IMR-90 (cell line): Measurements from ENCODE around the gene PHB1. TPM values are rescaled to one million over a fixed set of nuclear protein-coding genes. Genes with fewer than 3 reads are reported as not detected.

Experiments used
- ATAC-seq: fragments of 200-7000 bp; cut with Tn5 transposase; 2 replicates; pipeline ENCODE4 v1.9.1; 2020; ENCODE audit warnings: low read depth, mild to moderate bottlenecking, moderate library complexity
- BruUV-seq: library from RNA; stranded (reverse); fragments of 400-500 nt; replicated peaks from 2 replicates; lab custom pipeline; 2021; lab: Mats Ljungman, UMichigan
- CTCF ChIA-PET: fragments of 300-600 bp; formaldehyde crosslinking; extraction: SDS; loops from one replicate; lab custom pipeline; 2021; ENCODE audit warnings: antibody characterized with exemption; lab: Yijun Ruan, JAX
- POLR2A ChIA-PET: fragments of 300-600 bp; sonication (Branson Sonifier 250); formaldehyde crosslinking; loops from one replicate; lab custom pipeline; 2022; ENCODE audit warnings: antibody characterized with exemption; ENCODE audit not compliant: unreplicated experiment; lab: Charles Lee
- DNase-seq: peaks from one replicate; pipeline ENCODE4 v3.0.0; 2013
- H2AFZ ChIP-seq: replicated peaks from 2 replicates; pipeline ENCODE3; 2013; ENCODE audit warnings: low read length, mild to moderate bottlenecking; ENCODE audit not compliant: poor library complexity
- H2AK5ac ChIP-seq: 2 replicates; pipeline ENCODE4 v1.6.1; 2013; ENCODE audit warnings: low read depth, low read length, inconsistent platforms
- H2AK9ac ChIP-seq: replicated peaks from 2 replicates; pipeline ENCODE3; 2013; ENCODE audit warnings: mild to moderate bottlenecking, low read depth, low read length, moderate library complexity; ENCODE audit not compliant: poor library complexity
- H2BK120ac ChIP-seq: 2 replicates; pipeline ENCODE4 v1.6.1; 2013; ENCODE audit warnings: low read depth, low read length, inconsistent platforms
- H2BK15ac ChIP-seq: 3 replicates; pipeline ENCODE4 v1.6.1; 2013; ENCODE audit warnings: low read depth, low read length, inconsistent platforms
- H2BK20ac ChIP-seq: 2 replicates; pipeline ENCODE4 v1.6.1; 2013; ENCODE audit warnings: low read depth, mild to moderate bottlenecking, inconsistent platforms, low read length, moderate library complexity
- H2BK5ac ChIP-seq: 2 replicates; pipeline ENCODE4 v1.6.1; 2013; ENCODE audit warnings: mild to moderate bottlenecking, low read depth, low read length, inconsistent platforms; ENCODE audit not compliant: poor library complexity, severe bottlenecking
- H3K14ac ChIP-seq: replicated peaks from 2 replicates; pipeline ENCODE4 v1.6.1; 2013; ENCODE audit warnings: low read depth, low read length, inconsistent platforms
- H3K18ac ChIP-seq: 2 replicates; pipeline ENCODE4 v1.6.1; 2013; ENCODE audit warnings: low read depth, low read length, control low read depth
- H3K23ac ChIP-seq: 2 replicates; pipeline ENCODE4 v1.6.1; 2013; ENCODE audit warnings: low read depth, low read length, inconsistent platforms
- H3K27ac ChIP-seq: 2 replicates; pipeline ENCODE4 v1.5.1; 2013; ENCODE audit warnings: mild to moderate bottlenecking, control low read depth, low read length; ENCODE audit not compliant: insufficient read depth
- H3K27me3 ChIP-seq: 2 replicates; pipeline ENCODE4 v1.6.1; 2013; ENCODE audit warnings: low read length; ENCODE audit not compliant: control insufficient read depth, insufficient read depth
- H3K36me3 ChIP-seq: 2 replicates; pipeline ENCODE4 v1.6.1; 2013; ENCODE audit warnings: low read length, mixed read lengths; ENCODE audit not compliant: control insufficient read depth, insufficient read depth
- H3K4ac ChIP-seq: 2 replicates; pipeline ENCODE4 v1.6.1; 2013; ENCODE audit warnings: low read depth, low read length, inconsistent platforms
- H3K4me1 ChIP-seq: 2 replicates; pipeline ENCODE4 v1.6.1; 2013; ENCODE audit warnings: low read length, mixed read lengths; ENCODE audit not compliant: control insufficient read depth, insufficient read depth
- H3K4me2 ChIP-seq: 2 replicates; pipeline ENCODE4 v1.6.1; 2013; ENCODE audit warnings: low read depth, mild to moderate bottlenecking, control low read depth, low read length, moderate library complexity
- H3K4me3 ChIP-seq: 2 replicates; pipeline ENCODE4 v1.5.1; 2013; ENCODE audit warnings: low read depth, mild to moderate bottlenecking, control low read depth, low read length, moderate library complexity; ENCODE audit not compliant: insufficient read depth
- H3K56ac ChIP-seq: 2 replicates; pipeline ENCODE4 v1.6.1; 2013; ENCODE audit warnings: low read length, inconsistent platforms; ENCODE audit not compliant: insufficient read depth; ENCODE audit errors: extremely low read depth
- H3K79me1 ChIP-seq, 2 experiments: 2 replicates each; pipeline ENCODE4 v1.6.1; 2013; ENCODE audit warnings: low read length in 2 of 2, inconsistent platforms in 1 of 2, low read depth in 1 of 2
- H3K9ac ChIP-seq: 2 replicates; pipeline ENCODE4 v1.6.1; 2013; ENCODE audit warnings: low read depth, low read length, control low read depth
- H3K9me1 ChIP-seq: 2 replicates; pipeline ENCODE4 v1.6.1; 2013; ENCODE audit warnings: low read length, inconsistent platforms; ENCODE audit not compliant: insufficient read depth
- H3K9me3 ChIP-seq: 2 replicates; pipeline ENCODE4 v1.6.1; 2013; ENCODE audit warnings: low read length; ENCODE audit not compliant: control insufficient read depth, insufficient read depth
- H4K20me1 ChIP-seq: 2 replicates; pipeline ENCODE4 v1.6.1; 2013; ENCODE audit warnings: low read length, inconsistent platforms; ENCODE audit not compliant: insufficient read depth
- H4K5ac ChIP-seq: 2 replicates; pipeline ENCODE4 v1.6.1; 2013; ENCODE audit warnings: mild to moderate bottlenecking, low read depth, low read length, control low read depth
- H4K8ac ChIP-seq, 2 experiments: 2 replicates each; pipeline ENCODE4 v1.6.1; 2013; ENCODE audit warnings: low read depth in 2 of 2, low read length in 2 of 2, control low read depth in 1 of 2, inconsistent platforms in 1 of 2
- H4K91ac ChIP-seq: 2 replicates; pipeline ENCODE4 v1.6.1; 2013; ENCODE audit warnings: low read depth, low read length, inconsistent platforms; ENCODE audit not compliant: insufficient read depth
- BHLHE40 ChIP-seq: fragments of 150-350 bp; IDR thresholded peaks from 2 replicates; pipeline ENCODE4 v1.6.1; 2016; ENCODE audit warnings: mild to moderate bottlenecking, low read depth, low read length
- CEBPB ChIP-seq: IDR thresholded peaks from 2 replicates; pipeline ENCODE4 v1.6.1; 2012; ENCODE audit warnings: low read depth, low read length, improper control_type of control experiment
- CHD1 ChIP-seq: IDR thresholded peaks from 2 replicates; pipeline ENCODE4 v1.6.1; 2012; ENCODE audit warnings: low read depth, low read length, improper control_type of control experiment
- MXI1 ChIP-seq: IDR thresholded peaks from 2 replicates; pipeline ENCODE4 v1.6.1; 2012; ENCODE audit warnings: low read depth, mild to moderate bottlenecking, low read length, moderate library complexity, borderline replicate concordance
- POLR2A ChIP-seq: IDR thresholded peaks from 2 replicates; pipeline ENCODE4 v1.6.1; 2012; ENCODE audit warnings: mild to moderate bottlenecking, low read depth, low read length
- RAD21 ChIP-seq: IDR thresholded peaks from 2 replicates; pipeline ENCODE4 v1.6.1; 2012; ENCODE audit warnings: low read length, improper control_type of control experiment
- RCOR1 ChIP-seq: IDR thresholded peaks from 2 replicates; pipeline ENCODE4 v1.6.1; 2012; ENCODE audit warnings: mild to moderate bottlenecking, low read length, improper control_type of control experiment; ENCODE audit not compliant: insufficient replicate concordance
- SMC3 ChIP-seq: fragments of 150-350 bp; IDR thresholded peaks from 2 replicates; pipeline ENCODE4 v1.6.1; 2016; ENCODE audit warnings: low read depth, mild to moderate bottlenecking, antibody characterized with exemption, low read length, moderate library complexity
- WGBS, 2 experiments: methylation state at CpG; one replicate each; pipeline versions ENCODE4 v1.1.5 to v1.1.7; 2013; ENCODE audit warnings: missing lambda C conversion rate in 2 of 2; ENCODE audit not compliant: insufficient read length in 1 of 2; ENCODE audit errors: extremely low coverage in 2 of 2; 5-methylcytosine and 5-hydroxymethylcytosine counted together
- dilution Hi-C: fragments of 300-500 bp; cut with HindIII; formaldehyde crosslinking; loops from one replicate; pipeline ENCODE4 v1.14.3; 2018; ENCODE audit warnings: low sequenced_read_pairs; ENCODE audit not compliant: unreplicated experiment
- in situ Hi-C: fragments of 300-500 bp; cut with MboI; formaldehyde crosslinking; loops from 3 replicates; pipeline ENCODE4 v1.14.3; 2019; ENCODE audit warnings: low sequenced_read_pairs, inconsistent platforms, mixed read lengths
- intact Hi-C: fragments of 100-400 bp; cut with micrococcal nuclease; formaldehyde crosslinking; loops from 2 replicates; pipeline ENCODE4 v1.10.0; 2022
- polyA plus RNA-seq, 3 experiments: library from polyadenylated mRNA; depleted of rRNA; stranded (reverse); fragments of >200 nt; gene quantifications; 2 replicates each; pipeline ENCODE4 v1.2.3, GENCODE V29; 2012; ENCODE audit warnings: low replicate concordance in 1 of 3
- total RNA-seq: library from RNA; depleted of rRNA; stranded (reverse); fragments of >200 nt; gene quantifications from 2 replicates; pipeline ENCODE4 v1.2.3, GENCODE V29; 2012
- TF ChIP-seq, protein P1 (sequence below): conservative IDR thresholded peaks from 2 replicates; pipeline ENCODE4 v1.5.1; 2012; ENCODE audit warnings: mild to moderate bottlenecking, low read depth, low read length, improper control_type of control experiment
- TF ChIP-seq, protein P2 (sequence below): fragments of 150-350 bp; IDR thresholded peaks from 2 replicates; pipeline ENCODE4 v1.6.1; 2017; ENCODE audit warnings: mild to moderate bottlenecking, antibody characterized with exemption, low read length, low read depth
- TF ChIP-seq, protein P3 (sequence below): fragments of 150-350 bp; IDR thresholded peaks from 2 replicates; pipeline ENCODE4 v1.6.1; 2016; ENCODE audit warnings: low read depth, mild to moderate bottlenecking, low read length, moderate library complexity, borderline replicate concordance

The PHB1 gene
- total and polyA plus RNA-seq, 2 of the 4 experiments (the other 2 are of a cell fraction) = 283 to 294 TPM

DNA sequence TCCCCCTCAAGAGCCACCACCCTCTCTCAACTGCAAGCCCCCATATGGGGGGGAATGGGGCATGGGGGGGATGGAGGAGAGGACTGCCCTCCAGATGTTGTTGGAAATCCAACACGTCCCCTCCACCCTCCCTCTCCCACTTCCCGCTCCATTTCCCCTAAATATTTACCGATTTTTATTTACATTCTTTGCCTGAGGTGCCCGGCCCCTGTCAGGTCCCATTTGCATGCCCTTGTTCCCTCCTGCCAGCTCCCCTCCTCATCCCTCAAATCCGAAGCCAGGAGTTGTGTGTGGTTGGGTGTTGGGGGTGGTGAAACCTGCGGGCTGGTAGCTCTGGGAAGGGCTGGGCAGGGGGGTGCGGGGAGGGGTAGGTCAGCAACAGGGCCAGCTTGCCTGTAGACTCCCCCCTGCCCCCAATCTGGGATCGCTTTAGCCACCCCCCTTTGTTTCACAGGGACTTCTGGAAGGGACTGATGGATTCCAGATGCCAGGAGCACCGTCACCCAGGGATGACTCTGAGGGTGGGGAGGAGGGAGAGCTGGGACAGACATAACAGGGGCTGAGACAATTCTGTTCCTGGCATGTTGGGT lies 40.7 kb upstream of the PHB1 start:
- no peak overlapping the region for H3K27ac ChIP-seq
- no peaks in the 10 kb centered on the region for H3K9me3 ChIP-seq
- in situ Hi-C loops (no loop called here), dilution Hi-C loops (no loop called here), intact Hi-C loops (no loop called here)
- H2AK5ac ChIP-seq = no peak overlapping the region
- no peak overlapping the region for H4K5ac ChIP-seq
- no peak overlapping the region for H2AFZ ChIP-seq
- ATAC-seq = no peak
- ChIA-PET POLR2A (no interaction called here), CTCF (interaction anchor here (1.6 kb wide), 1 partner anchor 59 kb away, joined by 4 read pairs; no protein-coding TSS in a partner anchor)
- no peaks in the 10 kb centered on the region for H3K36me3 ChIP-seq
- H4K8ac ChIP-seq = no peak overlapping the region
- no TSS peak for BruUV-seq
- H3K4me2 ChIP-seq = no peak overlapping the region
- H4K91ac ChIP-seq = no peak overlapping the region
- no peak overlapping the region for H2AK9ac ChIP-seq
- no peak overlapping the region for H3K9ac ChIP-seq
- TF ChIP-seq, protein P1, sequence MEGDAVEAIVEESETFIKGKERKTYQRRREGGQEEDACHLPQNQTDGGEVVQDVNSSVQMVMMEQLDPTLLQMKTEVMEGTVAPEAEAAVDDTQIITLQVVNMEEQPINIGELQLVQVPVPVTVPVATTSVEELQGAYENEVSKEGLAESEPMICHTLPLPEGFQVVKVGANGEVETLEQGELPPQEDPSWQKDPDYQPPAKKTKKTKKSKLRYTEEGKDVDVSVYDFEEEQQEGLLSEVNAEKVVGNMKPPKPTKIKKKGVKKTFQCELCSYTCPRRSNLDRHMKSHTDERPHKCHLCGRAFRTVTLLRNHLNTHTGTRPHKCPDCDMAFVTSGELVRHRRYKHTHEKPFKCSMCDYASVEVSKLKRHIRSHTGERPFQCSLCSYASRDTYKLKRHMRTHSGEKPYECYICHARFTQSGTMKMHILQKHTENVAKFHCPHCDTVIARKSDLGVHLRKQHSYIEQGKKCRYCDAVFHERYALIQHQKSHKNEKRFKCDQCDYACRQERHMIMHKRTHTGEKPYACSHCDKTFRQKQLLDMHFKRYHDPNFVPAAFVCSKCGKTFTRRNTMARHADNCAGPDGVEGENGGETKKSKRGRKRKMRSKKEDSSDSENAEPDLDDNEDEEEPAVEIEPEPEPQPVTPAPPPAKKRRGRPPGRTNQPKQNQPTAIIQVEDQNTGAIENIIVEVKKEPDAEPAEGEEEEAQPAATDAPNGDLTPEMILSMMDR = no peak
- TF ChIP-seq, protein P2, sequence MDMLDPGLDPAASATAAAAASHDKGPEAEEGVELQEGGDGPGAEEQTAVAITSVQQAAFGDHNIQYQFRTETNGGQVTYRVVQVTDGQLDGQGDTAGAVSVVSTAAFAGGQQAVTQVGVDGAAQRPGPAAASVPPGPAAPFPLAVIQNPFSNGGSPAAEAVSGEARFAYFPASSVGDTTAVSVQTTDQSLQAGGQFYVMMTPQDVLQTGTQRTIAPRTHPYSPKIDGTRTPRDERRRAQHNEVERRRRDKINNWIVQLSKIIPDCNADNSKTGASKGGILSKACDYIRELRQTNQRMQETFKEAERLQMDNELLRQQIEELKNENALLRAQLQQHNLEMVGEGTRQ = no peak
- TF ChIP-seq POLR2A = no peak
- TF ChIP-seq CEBPB = no peak
- TF ChIP-seq MXI1 = no peak
- no peak for TF ChIP-seq SMC3
- TF ChIP-seq CHD1 = no peak
- TF ChIP-seq, protein P3, sequence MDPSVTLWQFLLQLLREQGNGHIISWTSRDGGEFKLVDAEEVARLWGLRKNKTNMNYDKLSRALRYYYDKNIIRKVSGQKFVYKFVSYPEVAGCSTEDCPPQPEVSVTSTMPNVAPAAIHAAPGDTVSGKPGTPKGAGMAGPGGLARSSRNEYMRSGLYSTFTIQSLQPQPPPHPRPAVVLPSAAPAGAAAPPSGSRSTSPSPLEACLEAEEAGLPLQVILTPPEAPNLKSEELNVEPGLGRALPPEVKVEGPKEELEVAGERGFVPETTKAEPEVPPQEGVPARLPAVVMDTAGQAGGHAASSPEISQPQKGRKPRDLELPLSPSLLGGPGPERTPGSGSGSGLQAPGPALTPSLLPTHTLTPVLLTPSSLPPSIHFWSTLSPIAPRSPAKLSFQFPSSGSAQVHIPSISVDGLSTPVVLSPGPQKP = no peak
- no peak for TF ChIP-seq RCOR1
- no peak for TF ChIP-seq RAD21
- TF ChIP-seq BHLHE40 = no peak
- no peaks in the 10 kb centered on the region for H4K20me1 ChIP-seq
- H3K23ac ChIP-seq = no peak overlapping the region
- peaks cover 31% of the 10 kb centered on the region for H3K27me3 ChIP-seq
- H3K18ac ChIP-seq = no peak overlapping the region
- no peaks in the 10 kb centered on the region for H3K79me1 ChIP-seq
- no peak overlapping the region for H2BK5ac ChIP-seq
- no peak overlapping the region for H3K56ac ChIP-seq
- no peak for DNase-seq
- no peak overlapping the region for H2BK20ac ChIP-seq
- H2BK120ac ChIP-seq = no peak overlapping the region
- no peak overlapping the region for H3K4me3 ChIP-seq
- H3K4ac ChIP-seq = no peak overlapping the region
- H3K14ac ChIP-seq = no peak overlapping the region
- peaks cover 3% of the 10 kb centered on the region; the same call in 1 of the 2 replicates for H3K9me1 ChIP-seq
- no peak overlapping the region for H2BK15ac ChIP-seq
- H3K4me1 ChIP-seq = peaks cover 6% of the 10 kb centered on the region
- WGBS, 2 experiments = 100% methylated on average over 2 of the region's 9 CpGs; no CpG with 5 or more reads in 1 of the 2 experiments
